HFFc6 (cell line): ENCODE results near the gene RPL29. TPM values are rescaled to one million over a fixed set of nuclear protein-coding genes. Genes with fewer than 3 reads are reported as not detected.

Experiments used
- DNase-seq: peaks from one replicate; pipeline ENCODE4 v3.0.0-alpha.2; 2018
- H3K27ac Mint-ChIP-seq: 2 replicates; pipeline ENCODE4 v1.8.0; 2020; ENCODE audit warnings: mild to moderate bottlenecking, mixed read lengths
- H3K27me3 Mint-ChIP-seq: 2 replicates; pipeline ENCODE4 v1.8.0; 2021; ENCODE audit warnings: mild to moderate bottlenecking, moderate library complexity, mixed read lengths; ENCODE audit not compliant: insufficient read depth
- H3K36me3 Mint-ChIP-seq: 2 replicates; pipeline ENCODE4 v1.8.0; 2021; ENCODE audit warnings: low read depth, mixed read lengths
- H3K4me1 Mint-ChIP-seq: 2 replicates; pipeline ENCODE4 v1.8.0; 2020; ENCODE audit warnings: low read depth, mixed read lengths
- H3K4me3 Mint-ChIP-seq: 2 replicates; pipeline ENCODE4 v1.8.0; 2020; ENCODE audit warnings: mild to moderate bottlenecking, moderate library complexity, mixed read lengths
- H3K9me3 Mint-ChIP-seq: 2 replicates; pipeline ENCODE4 v1.8.0; 2020; ENCODE audit warnings: mild to moderate bottlenecking, mixed read lengths
- CTCF ChIP-seq: fragments of 200-600 bp; sonication (generic); IDR thresholded peaks from 2 replicates; pipeline ENCODE4 v1.5.0; 2021; ENCODE audit warnings: antibody characterized with exemption, mild to moderate bottlenecking
- total RNA-seq, 6 experiments: library from RNA; stranded (reverse); fragmentation: NEBNext Ultra II Directional; extraction: Animal tissue kit (Norgen Biotek cat#: 25700); gene quantifications; 2 replicates in 1 of 6; 3 replicates in 5 of 6; pipeline ENCODE4 v1.2.3, GENCODE V29; 2021

RPL29 gene
- total RNA-seq, 6 experiments from 2014 or later: 1,011 to 1,270 (median 1,111) TPM

GRCh38 chr3:51977446-51978142 is 18.1 kb downstream of the RPL29 start:
- TF ChIP-seq CTCF: no peak
- no peak for DNase-seq
- H3K36me3 Mint-ChIP-seq: no peaks in the 10 kb centered on the region; the same call in 1 of the 2 replicates
- H3K4me3 Mint-ChIP-seq: no peak overlapping the region
- no peaks in the 10 kb centered on the region; the same call in 1 of the 2 replicates for H3K27me3 Mint-ChIP-seq
- no peak overlapping the region for H3K27ac Mint-ChIP-seq
- peaks cover 29% of the 10 kb centered on the region for H3K4me1 Mint-ChIP-seq
- H3K9me3 Mint-ChIP-seq: no peaks in the 10 kb centered on the region

DNA sequence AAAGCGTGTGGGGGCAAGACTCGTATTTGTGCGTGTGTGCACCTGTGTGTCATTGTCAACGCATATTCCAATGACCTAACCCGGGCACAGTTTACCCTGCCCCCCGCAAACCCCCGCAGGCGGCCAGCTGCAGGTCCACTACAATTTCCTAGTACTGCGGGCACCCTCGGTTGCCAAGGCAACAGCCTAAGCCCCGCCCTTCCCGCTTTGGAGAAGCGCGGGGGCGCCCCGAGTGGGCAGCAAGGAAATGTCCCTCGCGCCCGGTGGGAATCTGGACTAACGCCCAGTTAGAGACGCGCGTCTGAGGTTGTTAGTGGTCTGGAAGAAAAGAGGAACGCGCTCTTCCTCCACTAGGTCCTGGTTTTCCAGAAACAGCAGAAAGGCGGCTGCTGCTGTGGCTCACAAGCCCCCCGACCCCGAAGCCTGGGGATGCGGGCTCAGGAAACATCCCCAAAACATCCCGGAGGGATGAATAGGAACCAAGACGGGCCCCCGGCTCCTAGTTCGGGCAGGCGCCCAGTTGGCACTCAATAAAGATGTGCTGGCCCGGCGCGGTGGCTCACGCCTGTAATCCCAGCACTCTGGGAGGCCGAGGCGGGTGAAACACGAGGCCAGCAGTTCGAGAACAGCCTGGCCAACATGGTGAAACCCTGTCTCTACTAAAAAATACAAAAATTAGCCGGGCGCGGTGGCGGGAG is 19.7 kb downstream of the RPL29 start:
- Mint-ChIP-seq H3K4me3 (peak overlapping the region; percentile 85), H3K4me1 (peaks cover 22% of the 10 kb centered on the region), H3K9me3 (no peaks in the 10 kb centered on the region), H3K27me3 (no peaks in the 10 kb centered on the region; the same call in 1 of the 2 replicates), H3K36me3 (no peaks in the 10 kb centered on the region; the same call in 1 of the 2 replicates), H3K27ac (peak overlapping the region; percentile 52)
- TF ChIP-seq CTCF: peak; percentile 47
- peak; percentile 43 for DNase-seq

DNA sequence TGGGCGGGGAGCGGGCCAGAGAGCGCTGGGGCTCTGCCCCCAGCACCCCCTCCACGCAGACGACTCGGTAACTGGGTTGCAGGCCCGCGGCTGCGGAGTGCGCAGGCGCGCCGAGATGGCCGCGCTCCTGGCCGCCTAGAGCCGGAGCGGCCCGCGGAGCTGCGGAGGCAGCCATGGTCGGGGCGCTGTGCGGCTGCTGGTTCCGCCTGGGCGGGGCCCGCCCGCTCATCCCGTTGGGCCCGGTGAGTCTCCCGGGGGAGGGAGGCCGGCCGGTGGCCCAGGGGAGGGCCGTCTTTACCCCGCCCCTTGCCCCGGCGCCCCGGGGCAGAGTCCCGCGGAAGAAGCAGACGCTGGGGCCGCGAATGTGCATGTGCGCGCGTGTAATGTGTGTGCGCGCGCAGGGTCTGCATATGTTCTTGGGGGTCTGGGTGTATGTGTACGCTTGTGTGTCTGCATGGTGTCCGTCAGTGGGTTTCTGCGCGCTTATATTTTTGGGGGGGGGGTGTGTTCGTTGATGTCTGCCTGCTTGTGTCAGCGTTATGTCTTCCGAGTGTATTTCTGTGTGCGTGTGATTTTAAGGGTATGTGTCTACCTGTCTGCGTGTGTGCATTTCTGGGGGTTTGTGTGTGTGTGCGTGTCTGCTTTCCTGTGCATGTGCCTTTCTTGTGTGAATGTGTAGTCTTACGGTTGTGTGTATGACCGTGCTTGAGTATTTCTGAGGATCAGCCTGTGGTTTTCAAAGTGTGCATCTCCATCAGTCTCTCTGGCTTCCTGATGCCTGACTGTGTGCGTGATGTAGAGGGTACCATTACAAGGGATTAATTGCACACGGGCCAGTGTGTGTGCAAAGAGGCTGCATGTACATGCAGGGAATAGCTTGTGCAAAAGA is 20.5 kb downstream of the RPL29 start, which contains the start of gene ABHD14A:
ABHD14A (plus strand) TSS at position 102 of the 889 bp plus-strand sequence; CDS start at position 174, 72 bp downstream.
- H3K36me3 Mint-ChIP-seq: no peaks in the 10 kb centered on the region; the same call in 1 of the 2 replicates
- peak; percentile 45 for DNase-seq
- H3K9me3 Mint-ChIP-seq: no peaks in the 10 kb centered on the region
- TF ChIP-seq CTCF: no peak; the same call in 1 of the 2 replicates
- H3K4me1 Mint-ChIP-seq: peaks cover 22% of the 10 kb centered on the region
- peak within 1 kb of the TSS; percentile 97 for H3K4me3 Mint-ChIP-seq
- no peaks in the 10 kb centered on the region for H3K27me3 Mint-ChIP-seq
- H3K27ac Mint-ChIP-seq: peak within 1 kb of the TSS; percentile 94

DNA sequence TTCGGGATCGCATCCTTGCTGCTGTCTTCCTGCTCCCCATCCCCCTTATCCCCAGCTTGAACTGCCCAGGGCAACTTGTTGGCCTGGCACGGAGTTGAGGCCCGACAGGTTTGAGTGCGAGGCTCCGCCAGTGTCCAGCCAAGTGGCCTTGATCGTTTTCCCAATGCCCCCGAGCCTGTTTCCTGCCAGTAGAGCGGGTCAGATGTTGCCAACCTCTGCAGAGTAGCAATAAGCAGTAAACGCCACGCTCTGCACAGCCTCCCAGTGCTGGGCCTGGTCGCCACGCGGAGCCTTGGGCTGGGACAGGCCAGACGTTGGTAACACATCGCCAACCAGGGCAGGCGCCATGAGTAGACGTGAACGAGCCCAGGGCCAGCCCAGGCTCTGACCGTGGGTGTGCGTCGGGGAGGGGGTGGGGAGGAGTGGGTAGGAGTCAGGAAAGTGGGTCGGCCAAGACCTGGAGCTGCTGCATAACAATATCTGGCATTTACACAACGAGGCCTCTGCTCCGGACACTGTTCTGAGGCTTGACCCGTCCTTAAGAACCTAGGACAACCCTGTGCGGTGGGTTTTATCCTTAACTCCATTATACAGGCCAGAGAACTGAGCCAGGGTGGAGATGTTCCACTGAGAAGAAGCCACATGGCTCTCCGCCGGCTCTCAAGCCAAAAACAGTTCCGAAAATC is 21.3 kb downstream of the RPL29 start:
- TF ChIP-seq CTCF: peak; percentile 70
- Mint-ChIP-seq H3K4me3 (peak overlapping the region; percentile 97), H3K4me1 (peaks cover 22% of the 10 kb centered on the region), H3K27ac (peak overlapping the region; percentile 94), H3K36me3 (no peaks in the 10 kb centered on the region; the same call in 1 of the 2 replicates), H3K9me3 (no peaks in the 10 kb centered on the region), H3K27me3 (no peaks in the 10 kb centered on the region)
- no peak for DNase-seq

GRCh38 chr3:51971350-51971749 is 24.3 kb downstream of the RPL29 start:
- no peak overlapping the region for H3K27ac Mint-ChIP-seq
- TF ChIP-seq CTCF: no peak
- H3K9me3 Mint-ChIP-seq: no peaks in the 10 kb centered on the region
- no peaks in the 10 kb centered on the region for H3K27me3 Mint-ChIP-seq
- no peak overlapping the region for H3K4me3 Mint-ChIP-seq
- no peak for DNase-seq
- H3K36me3 Mint-ChIP-seq: no peaks in the 10 kb centered on the region; the same call in 1 of the 2 replicates
- peaks cover 26% of the 10 kb centered on the region for H3K4me1 Mint-ChIP-seq
